Astrocyte (in vitro differentiated cells and primary cell): ENCODE data around the gene EFNA5. TPM values are rescaled to one million over a fixed set of nuclear protein-coding genes. Genes with fewer than 3 reads are reported as not detected.

Experiments
- DNase-seq: peaks from one replicate; pipeline ENCODE4 v3.0.0-alpha.2; 2010; ENCODE audit warnings: low read depth
- FAIRE-seq: peaks from 2 replicates; lab custom pipeline; 2011; peaks lifted over from hg19 to GRCh38; lab: Jason Lieb, UNC
- H2AFZ ChIP-seq: 2 replicates; pipeline ENCODE4 v1.6.0; 2012; ENCODE audit warnings: low read depth, low read length, inconsistent platforms
- H3K27ac ChIP-seq: 2 replicates; pipeline ENCODE4 v1.5.1; 2011; ENCODE audit warnings: low read depth, low read length, inconsistent platforms
- H3K27me3 ChIP-seq: 2 replicates; pipeline ENCODE4 v1.6.0; 2011; ENCODE audit warnings: low read length, inconsistent platforms; ENCODE audit not compliant: insufficient read depth
- H3K36me3 ChIP-seq: 2 replicates; pipeline ENCODE4 v1.5.1; 2011; ENCODE audit warnings: low read length, inconsistent platforms; ENCODE audit not compliant: insufficient read depth
- H3K4me1 ChIP-seq: 2 replicates; pipeline ENCODE4 v1.5.1; 2011; ENCODE audit warnings: low read length, inconsistent platforms; ENCODE audit not compliant: insufficient read depth
- H3K4me2 ChIP-seq: 2 replicates; pipeline ENCODE4 v1.6.0; 2012; ENCODE audit warnings: low read length, inconsistent platforms
- H3K4me3 ChIP-seq: 2 replicates; pipeline ENCODE4 v1.5.1; 2011; ENCODE audit warnings: low read depth, mild to moderate bottlenecking, low read length, inconsistent platforms; ENCODE audit not compliant: insufficient read depth
- H3K79me2 ChIP-seq: 2 replicates; pipeline ENCODE4 v1.6.0; 2012; ENCODE audit warnings: mild to moderate bottlenecking, low read length, inconsistent platforms; ENCODE audit not compliant: insufficient read depth
- H3K9ac ChIP-seq: 2 replicates; pipeline ENCODE4 v1.6.0; 2012; ENCODE audit warnings: mild to moderate bottlenecking, low read length, inconsistent platforms
- H3K9me3 ChIP-seq: 2 replicates; pipeline ENCODE4 v1.5.1; 2012; ENCODE audit warnings: low read depth, mild to moderate bottlenecking, low read length, inconsistent platforms; ENCODE audit not compliant: insufficient read depth
- H4K20me1 ChIP-seq: 2 replicates; pipeline ENCODE4 v1.6.0; 2012; ENCODE audit warnings: low read length, inconsistent platforms; ENCODE audit not compliant: insufficient read depth
- H3K27ac Mint-ChIP-seq: one replicate; pipeline ENCODE4 v1.8.0; 2021; ENCODE audit warnings: mild to moderate bottlenecking, mixed read lengths; ENCODE audit not compliant: unreplicated experiment
- H3K27me3 Mint-ChIP-seq: one replicate; pipeline ENCODE4 v1.8.0; 2021; ENCODE audit warnings: low read depth, mixed read lengths; ENCODE audit not compliant: unreplicated experiment
- H3K36me3 Mint-ChIP-seq: one replicate; pipeline ENCODE4 v1.8.0; 2021; ENCODE audit warnings: low read depth, mixed read lengths; ENCODE audit not compliant: unreplicated experiment
- H3K4me1 Mint-ChIP-seq: one replicate; pipeline ENCODE4 v1.8.0; 2021; ENCODE audit warnings: low read depth, mixed read lengths; ENCODE audit not compliant: unreplicated experiment
- H3K4me3 Mint-ChIP-seq: one replicate; pipeline ENCODE4 v1.8.0; 2021; ENCODE audit warnings: mild to moderate bottlenecking, moderate library complexity, mixed read lengths; ENCODE audit not compliant: unreplicated experiment
- H3K9me3 Mint-ChIP-seq: one replicate; pipeline ENCODE4 v1.8.0; 2021; ENCODE audit warnings: mild to moderate bottlenecking, mixed read lengths; ENCODE audit not compliant: unreplicated experiment
- CTCF ChIP-seq: IDR thresholded peaks from 2 replicates; pipeline ENCODE4 v1.5.1; 2011; ENCODE audit warnings: low read depth, mild to moderate bottlenecking, inconsistent platforms, low read length, moderate library complexity; ENCODE audit not compliant: insufficient read depth
- EZH2 ChIP-seq: IDR thresholded peaks from 2 replicates; pipeline ENCODE4 v1.6.1; 2012; ENCODE audit warnings: mild to moderate bottlenecking, low read length, inconsistent platforms; ENCODE audit not compliant: insufficient read depth
- total RNA-seq: library from RNA; stranded (reverse); gene quantifications from 2 replicates; pipeline ENCODE4 v1.2.1, GENCODE V29; 2021

Gene EFNA5
- total RNA-seq, 1 donor from 2014 or later, result 59.3 TPM

GRCh38 chr5:107668154-107669095, 2.3 kb downstream of the EFNA5 start:
- Mint-ChIP-seq H3K4me1 (peaks cover 18% of the 10 kb centered on the region), H3K36me3 (peaks cover 6% of the 10 kb centered on the region), H3K4me3 (peak overlapping the region; percentile 95), H3K27ac (peak overlapping the region; percentile 83), H3K9me3 (no peaks in the 10 kb centered on the region), H3K27me3 (no peaks in the 10 kb centered on the region)
- H3K9ac ChIP-seq, result peak overlapping the region; percentile 69
- H3K4me1 ChIP-seq, result peaks cover 4% of the 10 kb centered on the region
- H3K9me3 ChIP-seq, result no peaks in the 10 kb centered on the region
- no peaks in the 10 kb centered on the region for H3K36me3 ChIP-seq
- no peaks in the 10 kb centered on the region for H3K79me2 ChIP-seq
- peaks cover 4% of the 10 kb centered on the region for H3K27me3 ChIP-seq
- H4K20me1 ChIP-seq, result no peaks in the 10 kb centered on the region
- DNase-seq (no peak), FAIRE-seq (no peak)
- peak overlapping the region; percentile 98 for H3K4me2 ChIP-seq
- peak overlapping the region; percentile 94 for H2AFZ ChIP-seq
- no peak overlapping the region for H3K4me3 ChIP-seq
- no peak for TF ChIP-seq CTCF
- no peak for TF ChIP-seq EZH2
- no peak overlapping the region for H3K27ac ChIP-seq

GRCh38 chr5:107666051-107666655, 4.6 kb downstream of the EFNA5 start:
- Mint-ChIP-seq H3K27me3 (no peaks in the 10 kb centered on the region), H3K4me1 (peaks cover 23% of the 10 kb centered on the region), H3K27ac (no peak overlapping the region), H3K4me3 (peak overlapping the region; percentile 7), H3K36me3 (peaks cover 4% of the 10 kb centered on the region), H3K9me3 (no peaks in the 10 kb centered on the region)
- FAIRE-seq (no peak), DNase-seq (no peak)
- Histone ChIP-seq H3K4me1 (no peaks in the 10 kb centered on the region), H3K9ac (no peak overlapping the region), H3K27me3 (peaks cover 4% of the 10 kb centered on the region), H3K27ac (no peak overlapping the region), H2AFZ (no peak overlapping the region), H3K79me2 (no peaks in the 10 kb centered on the region), H3K4me3 (no peak overlapping the region), H3K4me2 (no peak overlapping the region), H3K36me3 (no peaks in the 10 kb centered on the region), H3K9me3 (no peaks in the 10 kb centered on the region), H4K20me1 (no peaks in the 10 kb centered on the region)
- TF ChIP-seq EZH2 (no peak), CTCF (no peak)
